Activated gamma-delta T cell (primary cell): ENCODE data around the gene SLC39A13.

Experiments used
- DNase-seq: peaks from one replicate; lab custom pipeline; 2025; lab: John Stamatoyannopoulos, UW

SLC39A13 gene

GRCh38 chr11:47403135-47403534 lies 5.3 kb upstream of the SLC39A13 start:
- no peak for DNase-seq

- DNase-seq = no peak
These were observed 4.8 kb upstream of the SLC39A13 start for GRCh38 chr11:47403571-47403970.

GRCh38 chr11:47406896-47407745 lies 1.3 kb upstream of the SLC39A13 start:
- no peak for DNase-seq

- no peak for DNase-seq
These were observed 429 bp downstream of the SLC39A13 start for GRCh38 chr11:47408598-47409439.

GRCh38 chr11:47409440-47410369 lies 1.3 kb downstream of the SLC39A13 start:
- no peak for DNase-seq

- no peak for DNase-seq
These were observed 2.2 kb downstream of the SLC39A13 start for GRCh38 chr11:47410370-47411264.

GRCh38 chr11:47411884-47412746 lies 3.7 kb downstream of the SLC39A13 start:
- DNase-seq = no peak

- DNase-seq = no peak
These were observed 5.0 kb downstream of the SLC39A13 start for GRCh38 chr11:47413351-47413750.

GRCh38 chr11:47413908-47414684 lies 5.7 kb downstream of the SLC39A13 start:
- DNase-seq = no peak

GRCh38 chr11:47414685-47415070 lies 6.3 kb downstream of the SLC39A13 start:
- no peak for DNase-seq

GRCh38 chr11:47415091-47415854 lies 6.9 kb downstream of the SLC39A13 start:
- no peak for DNase-seq

GRCh38 chr11:47415949-47416472 lies 7.6 kb downstream of the SLC39A13 start:
- DNase-seq = no peak

GRCh38 chr11:47417712-47418111 lies 9.3 kb downstream of the SLC39A13 start:
- DNase-seq = no peak

GRCh38 chr11:47418454-47419259 lies 10.3 kb downstream of the SLC39A13 start:
- DNase-seq = no peak

- DNase-seq = no peak
These were observed 17.2 kb downstream of the SLC39A13 start for GRCh38 chr11:47425611-47426010.

GRCh38 chr11:47426062-47426956 lies 17.9 kb downstream of the SLC39A13 start, which contains the start of gene PSMC3:
Gene PSMC3, minus strand, starts transcription at chr11:47426439. Its CDS starts 160 bp downstream, at chr11:47426279.
- DNase-seq = peak; percentile 93
